ENCODE data around the gene NIT1. TPM values are rescaled to one million over a fixed set of nuclear protein-coding genes. Genes with fewer than 3 reads are reported as not detected.

NIT1 gene
- total RNA-seq, 1 donor from 2014 or later: 47.5 TPM

DNA sequence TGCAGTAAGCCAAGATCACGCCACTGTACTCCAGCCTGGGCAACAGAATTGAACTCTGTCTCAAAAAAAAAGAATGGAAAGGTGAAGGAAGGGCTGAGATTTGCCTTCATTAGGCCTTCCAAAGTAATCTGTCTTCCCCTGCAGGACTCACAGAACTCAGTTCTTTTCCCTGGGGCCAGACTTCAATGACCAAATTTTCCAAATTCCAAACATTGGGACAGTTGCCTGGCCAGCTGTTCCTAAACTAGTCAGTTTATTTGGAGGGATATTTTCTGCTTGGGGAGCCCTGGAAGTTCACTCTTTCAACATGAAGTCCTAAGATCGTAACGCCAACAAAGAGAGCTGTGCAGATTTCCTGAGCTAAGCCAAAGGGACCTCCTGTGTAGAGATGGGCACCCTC lies 20.0 kb downstream of the NIT1 start:
- H3K4me3 Mint-ChIP-seq: no peak overlapping the region
- peaks cover 11% of the 10 kb centered on the region for H3K4me1 Mint-ChIP-seq (ENCODE audit: unreplicated experiment)
- H3K9me3 Mint-ChIP-seq: no peaks in the 10 kb centered on the region
- H3K36me3 Mint-ChIP-seq: no peaks in the 10 kb centered on the region
- DNase-seq (ENCODE audit: extremely low spot score, unreplicated experiment): no peak
- H3K27me3 Mint-ChIP-seq: no peaks in the 10 kb centered on the region
- peak overlapping the region; percentile 34 for H3K27ac Mint-ChIP-seq
- TF ChIP-seq, protein P1, sequence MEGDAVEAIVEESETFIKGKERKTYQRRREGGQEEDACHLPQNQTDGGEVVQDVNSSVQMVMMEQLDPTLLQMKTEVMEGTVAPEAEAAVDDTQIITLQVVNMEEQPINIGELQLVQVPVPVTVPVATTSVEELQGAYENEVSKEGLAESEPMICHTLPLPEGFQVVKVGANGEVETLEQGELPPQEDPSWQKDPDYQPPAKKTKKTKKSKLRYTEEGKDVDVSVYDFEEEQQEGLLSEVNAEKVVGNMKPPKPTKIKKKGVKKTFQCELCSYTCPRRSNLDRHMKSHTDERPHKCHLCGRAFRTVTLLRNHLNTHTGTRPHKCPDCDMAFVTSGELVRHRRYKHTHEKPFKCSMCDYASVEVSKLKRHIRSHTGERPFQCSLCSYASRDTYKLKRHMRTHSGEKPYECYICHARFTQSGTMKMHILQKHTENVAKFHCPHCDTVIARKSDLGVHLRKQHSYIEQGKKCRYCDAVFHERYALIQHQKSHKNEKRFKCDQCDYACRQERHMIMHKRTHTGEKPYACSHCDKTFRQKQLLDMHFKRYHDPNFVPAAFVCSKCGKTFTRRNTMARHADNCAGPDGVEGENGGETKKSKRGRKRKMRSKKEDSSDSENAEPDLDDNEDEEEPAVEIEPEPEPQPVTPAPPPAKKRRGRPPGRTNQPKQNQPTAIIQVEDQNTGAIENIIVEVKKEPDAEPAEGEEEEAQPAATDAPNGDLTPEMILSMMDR (conservative IDR thresholded peaks at IDR 0.05): no peak

DNA sequence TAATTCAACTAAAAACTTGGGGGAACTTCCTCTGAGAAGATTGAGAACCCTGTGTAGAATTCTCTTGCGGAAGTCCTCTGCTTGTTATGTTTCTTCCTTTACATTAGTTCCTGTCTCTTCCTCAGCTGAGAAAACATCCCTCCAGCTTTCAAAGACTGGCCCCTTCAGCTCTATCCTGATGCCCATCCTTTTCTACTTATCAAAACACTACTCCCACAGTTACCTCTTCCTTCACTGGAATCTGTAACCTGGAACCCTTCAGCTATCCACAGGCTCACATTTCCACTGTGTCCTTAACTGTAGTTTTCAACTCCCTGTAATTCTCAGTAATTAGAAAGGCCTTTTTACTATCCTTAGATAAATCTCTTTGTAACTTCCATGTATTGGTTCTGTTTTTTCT lies 20.5 kb downstream of the NIT1 start:
- H3K9me3 Mint-ChIP-seq: no peaks in the 10 kb centered on the region
- DNase-seq (ENCODE audit: extremely low spot score, unreplicated experiment): no peak
- H3K36me3 Mint-ChIP-seq: no peaks in the 10 kb centered on the region
- no peak overlapping the region for H3K27ac Mint-ChIP-seq
- H3K4me1 Mint-ChIP-seq (ENCODE audit: unreplicated experiment): peaks cover 11% of the 10 kb centered on the region
- TF ChIP-seq, protein P1 (conservative IDR thresholded peaks at IDR 0.05): no peak
- H3K27me3 Mint-ChIP-seq: no peaks in the 10 kb centered on the region
- no peak overlapping the region for H3K4me3 Mint-ChIP-seq

DNA sequence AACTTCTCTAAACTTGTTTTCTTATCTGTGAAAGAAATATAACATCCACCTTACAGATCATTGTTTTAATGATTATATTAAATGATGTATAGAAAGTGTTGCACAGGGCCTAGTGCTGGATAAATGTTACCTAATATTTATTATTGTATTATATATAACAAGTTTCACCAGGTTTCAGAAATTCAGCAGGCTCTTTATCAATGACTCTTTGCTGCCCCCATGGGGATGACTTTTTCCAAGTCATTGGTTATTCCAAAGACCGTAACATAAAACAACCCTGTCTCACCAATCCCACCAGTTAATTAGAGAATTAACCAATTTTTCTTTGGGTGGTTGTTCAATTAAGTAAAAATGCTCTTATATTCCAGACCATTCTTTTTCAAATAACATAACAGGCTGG lies 21.9 kb downstream of the NIT1 start:
- Mint-ChIP-seq H3K9me3 (no peaks in the 10 kb centered on the region), H3K36me3 (no peaks in the 10 kb centered on the region), H3K4me1 (ENCODE audit: unreplicated experiment) (peaks cover 11% of the 10 kb centered on the region), H3K27me3 (no peaks in the 10 kb centered on the region), H3K27ac (no peak overlapping the region), H3K4me3 (no peak overlapping the region)
- DNase-seq (ENCODE audit: extremely low spot score, unreplicated experiment): no peak
- TF ChIP-seq, protein P1 (conservative IDR thresholded peaks at IDR 0.05): peak; percentile 73

DNA sequence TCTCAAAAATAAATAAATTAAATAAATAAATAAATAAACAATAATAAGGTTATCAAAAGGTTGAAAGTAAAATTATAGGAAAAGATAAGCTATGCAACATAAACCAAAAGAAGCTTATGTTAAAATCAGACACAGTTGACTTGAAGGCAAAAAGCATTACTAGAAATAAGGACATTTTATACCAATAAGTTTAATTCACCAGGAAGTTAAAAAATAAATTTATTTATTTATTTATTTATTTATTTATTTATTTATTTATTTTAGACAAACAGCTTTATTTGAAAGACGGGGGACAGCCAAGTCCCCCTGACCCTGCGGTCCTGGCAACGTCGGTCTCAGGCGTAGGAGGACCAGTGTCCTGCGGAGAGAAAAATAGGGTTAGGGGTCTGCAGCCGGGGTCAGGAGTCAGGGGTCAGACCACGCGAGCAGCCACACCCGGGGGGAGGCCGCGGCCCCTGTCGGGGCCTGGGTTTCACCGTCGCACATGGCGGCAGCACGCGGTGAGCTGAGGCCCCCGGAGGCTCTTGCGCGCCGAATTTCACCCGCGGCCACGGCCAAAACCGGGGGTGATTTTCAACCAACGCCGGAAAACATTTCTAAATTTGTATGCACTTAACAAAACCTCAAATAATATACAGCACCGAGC lies 23.0 kb downstream of the NIT1 start:
- TF ChIP-seq, protein P1 (conservative IDR thresholded peaks at IDR 0.05): no peak
- Mint-ChIP-seq H3K27ac (no peak overlapping the region), H3K27me3 (no peaks in the 10 kb centered on the region), H3K4me1 (ENCODE audit: unreplicated experiment) (peaks cover 11% of the 10 kb centered on the region), H3K9me3 (no peaks in the 10 kb centered on the region), H3K4me3 (no peak overlapping the region), H3K36me3 (no peaks in the 10 kb centered on the region)
- no peak for DNase-seq (ENCODE audit: extremely low spot score, unreplicated experiment)

DNA sequence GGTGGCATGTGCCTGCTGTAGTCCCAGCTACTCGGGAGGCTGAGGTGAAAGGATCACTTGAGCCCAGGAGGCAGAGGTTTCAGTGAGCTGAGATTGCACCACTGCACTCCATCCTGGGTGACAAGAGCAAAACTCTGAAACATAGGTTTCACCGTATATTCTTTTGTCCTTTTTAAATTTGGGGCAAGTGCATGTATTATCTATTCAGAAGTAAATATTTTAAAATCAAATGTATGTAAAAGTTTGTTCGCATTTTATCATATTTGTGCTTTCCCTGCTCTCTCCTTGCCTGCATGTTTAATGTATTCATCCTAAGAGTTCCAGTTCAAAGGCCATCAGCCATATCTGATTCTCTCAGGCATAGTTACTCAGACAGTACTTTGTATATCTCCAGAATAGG lies 27.9 kb downstream of the NIT1 start:
- H3K4me3 Mint-ChIP-seq: no peak overlapping the region
- TF ChIP-seq, protein P1 (conservative IDR thresholded peaks at IDR 0.05): no peak
- H3K36me3 Mint-ChIP-seq: no peaks in the 10 kb centered on the region

More for the DNA sequence above, 27.9 kb downstream of the NIT1 start:
- no peaks in the 10 kb centered on the region for H3K27me3 Mint-ChIP-seq
- H3K27ac Mint-ChIP-seq: no peak overlapping the region
- no peaks in the 10 kb centered on the region for H3K4me1 Mint-ChIP-seq (ENCODE audit: unreplicated experiment)
- no peaks in the 10 kb centered on the region for H3K9me3 Mint-ChIP-seq
- DNase-seq (ENCODE audit: extremely low spot score, unreplicated experiment): no peak

Measured in type B pancreatic cell (in vitro differentiated cells).